GM19351 (cell line): ENCODE data around the gene COL27A1.
"Not testable (repeated sequence)": the region's sequence is repeated elsewhere in the genome, so short reads cannot be mapped to it uniquely, and the experiment has no call there.

Experiments used
- ATAC-seq: cut with Tn5 transposase; IDR thresholded peaks from one replicate; pipeline ENCODE4 v1.9.1; 2021; ENCODE audit warnings: mild to moderate bottlenecking, moderate library complexity; ENCODE audit not compliant: unreplicated experiment

COL27A1 gene

GRCh38 chr9:114180696-114181606 lies 25.6 kb downstream of the COL27A1 start:
- no peak for ATAC-seq

GRCh38 chr9:114181607-114182409 lies 26.5 kb downstream of the COL27A1 start:
- ATAC-seq: no peak

- no peak for ATAC-seq
These were observed 27.7 kb downstream of the COL27A1 start for GRCh38 chr9:114183006-114183405.

GRCh38 chr9:114184071-114184470 lies 28.7 kb downstream of the COL27A1 start:
- no peak for ATAC-seq

- no peak for ATAC-seq
These were observed 29.5 kb downstream of the COL27A1 start for GRCh38 chr9:114184866-114185265.

- ATAC-seq: no peak
These were observed 30.5 kb downstream of the COL27A1 start for GRCh38 chr9:114185570-114186490.

- ATAC-seq: no peak
These were observed 31.4 kb downstream of the COL27A1 start for GRCh38 chr9:114186605-114187289.

- ATAC-seq: no peak
These were observed 32.5 kb downstream of the COL27A1 start for GRCh38 chr9:114187827-114188226.

GRCh38 chr9:114189823-114190562 lies 34.7 kb downstream of the COL27A1 start:
- no peak for ATAC-seq

GRCh38 chr9:114190563-114190905 lies 35.2 kb downstream of the COL27A1 start:
- no peak for ATAC-seq

GRCh38 chr9:114191402-114191801 lies 36.1 kb downstream of the COL27A1 start:
- ATAC-seq: not testable (repeated sequence)

GRCh38 chr9:114192539-114192938 lies 37.2 kb downstream of the COL27A1 start:
- no peak for ATAC-seq

- ATAC-seq: no peak
These were observed 37.8 kb downstream of the COL27A1 start for GRCh38 chr9:114193090-114193489.

- no peak for ATAC-seq
These were observed 40.8 kb downstream of the COL27A1 start for GRCh38 chr9:114196117-114196516.

- no peak for ATAC-seq
These were observed 41.8 kb downstream of the COL27A1 start for GRCh38 chr9:114196979-114197622.

- ATAC-seq: no peak
These were observed 43.1 kb downstream of the COL27A1 start for GRCh38 chr9:114198249-114199040.

- no peak for ATAC-seq
These were observed 45.5 kb downstream of the COL27A1 start for GRCh38 chr9:114200721-114201300.

GRCh38 chr9:114202396-114202795 lies 47.1 kb downstream of the COL27A1 start:
- ATAC-seq: no peak
